Urothelium cell line (cell line): ENCODE measurements around the gene EFHD2.
"Not testable (repeated sequence)": the region's sequence is repeated elsewhere in the genome, so short reads cannot be mapped to it uniquely, and the experiment has no call there.

ENCODE experiments used
- DNase-seq: peaks from one replicate; pipeline ENCODE4 v3.0.0; 2011; ENCODE audit warnings: low spot score, mixed read lengths
- FAIRE-seq: peaks from 2 replicates; lab custom pipeline; 2011; peaks lifted over from hg19 to GRCh38; lab: Jason Lieb, UNC

Gene EFHD2

GRCh38 chr1:15411593-15412137 lies 2.0 kb downstream of the EFHD2 start:
- DNase-seq (no peak), FAIRE-seq (no peak)

DNA sequence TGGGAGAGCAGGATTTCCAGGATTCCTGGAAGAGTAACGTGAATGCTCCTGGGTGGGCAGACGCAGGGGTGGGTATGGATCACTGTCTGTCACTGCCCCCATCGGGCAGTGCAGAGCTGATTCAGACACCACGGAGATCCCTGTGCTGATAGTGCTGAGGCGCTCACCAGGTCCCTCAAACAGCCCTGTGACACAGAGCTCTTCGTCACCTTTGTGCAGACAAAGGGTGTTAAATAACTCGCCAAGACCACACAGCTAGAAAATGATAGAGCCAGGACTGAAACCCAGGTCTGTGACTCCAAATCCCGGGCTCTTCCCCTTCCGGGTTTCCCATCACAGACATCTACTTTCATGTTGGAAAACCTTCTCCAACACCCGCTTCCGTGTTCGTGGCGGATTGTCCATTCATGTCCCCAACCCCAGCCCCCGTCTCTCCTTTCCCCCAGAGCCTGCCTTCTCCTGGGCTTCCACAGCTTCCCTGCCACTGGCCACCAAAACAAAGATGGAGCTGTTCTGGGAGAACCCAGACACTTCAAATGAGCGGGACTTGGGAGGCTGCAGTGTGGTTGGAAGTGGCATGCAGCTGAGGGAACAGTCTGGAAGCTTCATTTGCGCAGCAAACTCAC lies 2.6 kb downstream of the EFHD2 start:
- DNase-seq, result no peak
- FAIRE-seq, result no peak

DNA sequence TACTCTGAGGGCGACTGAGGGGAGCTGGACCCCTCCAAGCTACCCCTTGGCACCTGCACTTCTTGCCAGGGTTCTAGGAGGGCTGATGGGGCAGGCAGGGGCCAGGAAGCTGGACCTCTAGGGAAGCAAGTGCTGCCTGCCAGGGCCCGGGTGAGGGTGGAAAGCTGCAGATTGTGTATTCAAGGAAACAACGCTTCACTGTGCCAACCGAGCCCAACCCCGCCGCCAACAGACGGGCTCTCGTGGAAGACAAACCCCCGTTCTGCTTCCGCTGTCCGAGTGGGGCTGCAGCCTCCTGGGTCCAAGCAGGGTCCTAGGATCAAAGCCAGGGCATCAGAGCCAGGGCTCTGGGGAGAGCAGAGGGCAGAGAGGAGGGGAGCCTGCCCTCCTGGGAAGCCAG lies 3.2 kb downstream of the EFHD2 start:
- FAIRE-seq (no peak), DNase-seq (no peak)

DNA sequence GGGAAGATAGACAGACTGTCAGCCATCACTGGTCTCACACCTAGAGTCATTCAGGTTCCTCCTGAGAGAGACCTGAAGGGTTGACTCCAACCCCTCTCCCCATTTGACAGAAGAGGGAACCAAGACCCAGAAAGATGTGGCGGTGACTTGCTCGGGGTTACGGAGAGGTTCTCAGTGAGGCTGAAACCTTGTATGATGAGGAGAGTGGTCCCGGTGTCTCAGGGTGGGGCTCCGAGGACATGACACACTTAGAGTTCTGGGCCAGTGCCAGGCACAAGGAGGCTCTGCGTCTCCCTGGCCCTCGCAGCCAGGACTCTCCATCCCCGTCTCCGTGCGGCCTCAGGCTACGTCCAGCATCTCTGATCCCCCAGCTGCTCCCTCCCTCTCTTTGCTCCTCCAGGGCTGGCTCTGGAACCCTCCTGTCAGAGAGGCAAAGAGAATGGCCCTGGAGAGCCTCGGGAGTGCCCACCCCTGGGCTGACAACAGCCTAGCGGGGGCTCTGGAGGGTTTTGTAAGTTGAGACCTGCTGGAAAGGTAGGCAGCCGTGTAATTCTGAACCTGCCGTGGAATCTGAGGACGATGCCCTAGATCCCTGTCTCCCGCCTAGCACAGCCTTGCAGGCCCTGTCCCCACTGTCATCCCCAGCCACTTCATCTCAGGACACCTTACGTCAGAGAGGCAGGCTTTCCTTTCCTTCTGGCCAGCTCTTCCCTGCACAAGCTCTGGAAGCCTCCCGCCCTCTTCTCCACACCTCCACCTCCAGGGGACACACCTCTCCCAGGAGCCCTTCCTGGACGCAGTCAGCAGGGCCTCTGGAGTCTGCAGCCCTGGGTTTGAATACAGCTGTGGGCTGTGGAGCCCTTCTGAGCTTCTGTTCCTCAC lies 4.1 kb downstream of the EFHD2 start:
- no peak for DNase-seq
- no peak for FAIRE-seq

GRCh38 chr1:15414445-15414983 lies 4.8 kb downstream of the EFHD2 start:
- FAIRE-seq (no peak), DNase-seq (no peak)

DNA sequence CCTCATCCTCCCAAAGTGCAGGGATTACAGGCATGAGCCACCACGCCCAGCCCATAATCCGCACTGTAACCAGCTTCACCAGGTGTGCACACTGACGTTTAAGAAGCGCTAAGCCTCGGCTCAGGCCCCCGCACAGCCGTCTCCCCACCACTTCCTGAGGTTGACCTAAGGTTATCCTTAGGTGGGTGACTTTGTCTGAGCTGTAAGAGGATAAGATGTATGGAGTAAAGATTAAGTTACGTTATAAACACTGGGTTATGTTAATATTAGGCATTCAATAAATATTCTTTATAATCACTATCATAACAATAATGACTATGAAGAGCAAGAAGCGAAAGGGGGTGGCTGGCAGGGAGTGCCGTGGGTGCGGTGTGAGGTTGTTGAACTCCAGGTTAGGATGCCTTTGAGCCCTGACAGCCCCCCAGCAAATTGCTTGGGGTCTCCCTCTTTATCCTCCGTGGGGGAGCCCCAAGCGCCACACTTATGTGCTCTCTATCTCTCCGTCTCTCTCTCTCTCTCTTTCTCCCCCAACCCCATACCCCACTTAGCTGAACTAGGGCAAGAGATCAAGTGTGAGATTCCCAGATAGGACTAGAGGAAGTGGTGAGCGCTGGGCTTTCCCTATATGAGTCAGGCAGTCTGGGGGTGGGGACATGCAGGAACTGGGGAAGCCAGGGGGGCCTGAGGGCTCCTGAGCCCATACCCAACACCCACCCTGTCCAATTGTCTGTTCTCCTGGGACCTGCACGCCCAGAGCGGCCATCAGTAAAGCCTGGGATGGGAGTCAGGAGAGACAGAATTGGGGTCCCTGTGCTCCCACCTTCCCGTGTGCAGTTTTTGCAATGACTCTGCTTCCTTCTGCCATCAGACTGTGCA lies 7.6 kb downstream of the EFHD2 start:
- FAIRE-seq (no peak), DNase-seq (peak; percentile 72)

GRCh38 chr1:15418806-15419515 lies 9.3 kb downstream of the EFHD2 start:
- FAIRE-seq (no peak), DNase-seq (no peak)

- FAIRE-seq, result no peak
- no peak for DNase-seq
Measured at GRCh38 chr1:15420853-15421465, 11.3 kb downstream of the EFHD2 start.

GRCh38 chr1:15422871-15423270 lies 13.2 kb downstream of the EFHD2 start:
- DNase-seq, result no peak
- FAIRE-seq, result no peak

DNA sequence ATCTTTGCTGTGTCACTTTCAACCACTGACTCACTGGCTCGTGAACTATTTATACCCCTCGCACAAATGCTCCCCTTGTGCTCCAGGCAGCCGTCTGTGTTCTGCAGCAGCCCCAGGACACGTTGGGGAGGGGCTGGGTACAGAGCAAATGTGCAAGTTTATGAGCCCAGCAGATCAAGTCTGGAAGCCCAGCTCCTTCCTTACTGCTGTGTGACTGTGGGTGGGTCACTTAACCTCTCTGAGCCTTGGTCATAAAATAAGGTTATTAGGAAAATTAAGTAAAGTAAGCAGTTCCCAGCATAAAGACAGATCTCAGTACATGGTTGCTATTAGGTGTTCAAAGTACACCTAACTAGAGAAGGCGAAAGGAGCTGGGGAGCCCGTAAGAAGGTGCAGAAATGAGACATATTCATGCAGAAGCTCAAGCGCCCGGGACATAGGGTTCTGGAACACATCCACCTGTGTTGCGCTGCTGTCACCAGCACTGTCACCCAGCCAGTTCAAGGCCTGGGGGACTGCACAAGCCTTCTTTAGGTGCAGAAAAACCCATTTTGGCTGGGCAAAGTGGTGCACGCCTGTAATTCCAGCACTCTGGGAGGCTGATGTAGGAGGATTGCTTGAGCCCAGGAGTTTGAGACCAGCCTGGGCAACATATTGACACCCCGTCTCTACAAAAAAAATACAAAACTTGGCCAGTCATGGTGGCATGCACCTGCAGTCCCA lies 13.8 kb downstream of the EFHD2 start:
- FAIRE-seq, result no peak
- DNase-seq, result no peak

DNA sequence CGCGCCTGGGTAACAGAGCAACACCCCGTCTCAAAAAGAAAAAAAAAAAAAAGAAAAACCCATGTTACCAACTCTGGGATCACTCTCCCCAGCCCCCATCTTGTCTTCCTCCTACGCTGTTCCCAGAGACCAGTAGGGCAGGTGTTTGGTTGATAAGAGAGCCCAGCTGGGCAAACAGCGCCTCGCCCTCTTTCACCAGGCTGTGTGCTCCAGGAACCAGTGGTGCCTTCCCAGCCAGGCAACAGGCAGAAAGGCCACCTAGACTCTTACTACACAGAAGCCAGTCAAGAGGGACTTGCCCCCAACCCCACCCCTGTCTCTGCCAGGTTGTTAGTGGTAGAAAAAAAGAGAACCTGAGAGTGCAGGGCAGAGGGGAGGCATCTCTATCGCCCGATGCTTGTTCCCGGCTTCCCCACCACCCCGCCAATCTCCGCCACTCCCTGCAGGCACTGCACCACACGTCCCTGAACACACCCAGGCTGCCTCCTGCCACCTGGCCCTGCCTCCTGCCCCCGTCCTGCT lies 14.5 kb downstream of the EFHD2 start:
- no peak for DNase-seq
- FAIRE-seq, result no peak

- FAIRE-seq (no peak), DNase-seq (no peak)
Measured at GRCh38 chr1:15424981-15425380, 15.3 kb downstream of the EFHD2 start.

DNA sequence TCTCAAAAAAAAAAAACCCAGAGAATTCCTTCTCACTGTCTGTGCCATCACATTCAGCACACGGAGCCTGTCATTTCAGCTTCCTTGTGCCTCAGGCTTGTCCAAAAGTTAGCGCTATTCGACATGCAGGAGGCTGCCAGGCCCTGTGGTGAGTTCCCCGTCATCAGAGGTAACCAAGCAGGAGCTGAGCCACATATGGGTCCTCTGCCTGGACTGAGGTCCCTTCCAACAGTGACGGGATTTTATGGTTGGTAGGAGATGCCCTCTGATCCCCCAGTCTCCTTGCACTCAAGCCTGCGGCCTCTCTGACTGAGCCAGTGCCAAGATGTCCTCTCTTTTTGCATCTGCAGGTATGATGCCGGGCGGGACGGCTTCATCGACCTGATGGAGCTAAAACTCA lies 15.8 kb downstream of the EFHD2 start:
- DNase-seq, result no peak
- FAIRE-seq, result no peak

DNA sequence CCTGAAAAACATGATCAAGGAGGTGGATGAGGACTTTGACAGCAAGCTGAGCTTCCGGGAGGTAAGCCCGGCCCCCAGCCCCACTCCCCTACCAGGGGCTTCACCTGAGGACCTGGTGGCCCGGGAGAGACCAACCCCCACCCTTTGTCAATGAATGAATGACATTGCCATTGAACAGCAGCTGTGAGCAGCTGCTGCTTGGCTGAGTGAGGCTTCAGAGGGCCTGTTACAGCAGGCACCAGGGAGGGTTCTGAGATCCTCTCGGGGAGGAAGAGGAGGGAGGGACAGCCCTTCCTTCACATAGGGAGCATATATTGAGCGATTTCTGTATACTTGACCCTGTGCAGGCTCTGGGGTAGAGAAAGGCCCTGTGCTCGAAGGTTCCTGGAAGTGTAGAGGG lies 16.3 kb downstream of the EFHD2 start:
- no peak for FAIRE-seq

GRCh38 chr1:15426492-15427279 lies 17.0 kb downstream of the EFHD2 start:
- FAIRE-seq, result no peak

More for the DNA sequence above, 16.3 kb downstream of the EFHD2 start:
- DNase-seq, result no peak

GRCh38 chr1:15427280-15427666 lies 17.6 kb downstream of the EFHD2 start:
- DNase-seq, result no peak
- no peak for FAIRE-seq

More at GRCh38 chr1:15426492-15427279, 17.0 kb downstream of the EFHD2 start:
- DNase-seq, result peak; percentile 72

DNA sequence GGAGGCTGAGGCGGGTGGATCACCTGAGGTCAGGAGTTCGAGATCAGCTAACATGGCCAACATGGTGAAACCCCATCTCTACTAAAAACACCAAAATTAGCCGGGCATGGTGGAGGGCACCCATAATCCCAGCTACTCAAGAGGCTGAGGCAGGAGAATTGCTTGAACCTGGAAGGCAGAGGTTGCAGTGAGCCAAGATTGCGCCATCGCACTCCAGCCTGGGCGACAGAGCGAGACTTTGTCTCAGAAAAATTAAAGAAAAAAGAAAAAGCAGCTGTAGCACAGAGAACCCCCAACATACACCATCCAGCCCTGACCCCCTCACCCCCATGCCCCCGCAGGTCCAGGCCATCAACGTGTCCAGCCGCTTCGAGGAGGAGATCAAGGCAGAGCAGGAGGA lies 18.6 kb downstream of the EFHD2 start:
- not testable (repeated sequence) for FAIRE-seq, DNase-seq

GRCh38 chr1:15428815-15429435 lies 19.2 kb downstream of the EFHD2 start:
- DNase-seq, result no peak

More at GRCh38 chr1:15428815-15429435, 19.2 kb downstream of the EFHD2 start:
- FAIRE-seq, result no peak
